ENCODE measurements around the gene RAPGEF4. TPM values are rescaled to one million over a fixed set of nuclear protein-coding genes. Genes with fewer than 3 reads are reported as not detected.

RAPGEF4 gene
- total and polyA plus RNA-seq, 11 donors: 1.3 to 21.2 (median 10.5) TPM

DNA sequence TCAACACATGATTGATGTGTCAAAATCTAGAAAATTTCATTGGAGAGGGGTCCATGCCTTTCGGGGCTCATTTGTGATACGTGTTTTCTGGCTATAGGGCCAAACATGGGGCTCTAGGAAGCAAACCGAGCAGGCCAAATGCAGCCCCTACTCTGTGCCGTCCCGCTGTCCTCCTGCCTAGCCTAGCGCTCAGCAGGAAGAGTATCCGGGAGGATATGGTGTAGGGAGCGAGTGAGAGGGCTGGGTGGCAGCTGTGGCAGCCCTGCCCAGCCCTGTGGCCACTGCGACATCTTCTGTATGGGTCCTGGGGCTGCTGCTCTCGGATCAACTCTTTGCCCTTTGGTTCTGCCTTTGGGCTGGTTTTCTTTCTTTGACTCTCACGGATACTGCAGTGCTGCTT is 219.9 kb downstream of the RAPGEF4 start:
- no peaks in the 10 kb centered on the region for H3K27me3 ChIP-seq
- no peak overlapping the region for H3K4me3 ChIP-seq
- H3K36me3 ChIP-seq: no peaks in the 10 kb centered on the region
- intact Hi-C loops (cut with DNase I): no loop called here
- H3K9me3 ChIP-seq: no peaks in the 10 kb centered on the region
- no peaks in the 10 kb centered on the region for H3K4me1 ChIP-seq
- no peak overlapping the region for H3K27ac ChIP-seq
- 84 to 87% (median 85%) methylated on average over 11 of the region's 11 CpGs for WGBS, 4 donors
- ATAC-seq: no peak
- TF ChIP-seq CTCF (IDR thresholded peaks at IDR 0.05) (no peak), POLR2A (IDR thresholded peaks at IDR 0.05) (no peak)
- no peak for DNase-seq

GRCh38 chr2:172957734-172958133 is 222.1 kb downstream of the RAPGEF4 start:
- no peaks in the 10 kb centered on the region for H3K27me3 ChIP-seq
- peaks cover 0 to 7% (median 0%) of the 10 kb centered on the region in 12 donors for H3K4me1 ChIP-seq
- DNase-seq (no peak), ATAC-seq (no peak)
- no peaks in the 10 kb centered on the region for H3K36me3 ChIP-seq
- no peaks in the 10 kb centered on the region for H3K9me3 ChIP-seq
- intact Hi-C loops (cut with DNase I): no loop called here
- H3K4me3 ChIP-seq: no peak overlapping the region
- TF ChIP-seq POLR2A (IDR thresholded peaks at IDR 0.05): no peak
- no peak for TF ChIP-seq CTCF (IDR thresholded peaks at IDR 0.05)
- no peak overlapping the region for H3K27ac ChIP-seq

DNA sequence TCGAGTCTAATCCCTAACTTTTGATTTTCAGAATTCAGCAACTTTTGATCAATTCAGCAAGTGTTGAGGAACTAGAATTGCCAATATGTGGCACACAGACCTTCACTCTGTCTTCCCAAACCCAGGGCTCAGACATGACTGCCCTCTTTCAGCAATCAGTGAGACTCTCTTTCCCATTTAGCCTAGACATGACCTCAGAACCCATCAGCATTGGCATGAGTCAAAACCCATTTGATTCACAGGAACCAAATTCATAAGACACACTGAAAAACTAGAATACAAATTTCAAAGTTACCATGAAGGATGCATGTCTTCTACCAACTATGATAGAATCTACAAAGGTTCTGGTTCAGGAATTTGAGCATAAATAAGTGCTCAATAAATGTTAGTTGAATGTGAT is 226.4 kb downstream of the RAPGEF4 start:
- ATAC-seq (no peak), DNase-seq (no peak)
- H3K27me3 ChIP-seq: no peaks in the 10 kb centered on the region
- H3K36me3 ChIP-seq: no peaks in the 10 kb centered on the region
- H3K4me3 ChIP-seq: no peak overlapping the region
- no peak for TF ChIP-seq CTCF (IDR thresholded peaks at IDR 0.05)
- no peak for TF ChIP-seq POLR2A (IDR thresholded peaks at IDR 0.05)
- WGBS, 4 donors: 92 to 100% (median 96%) methylated on average over 1 of the region's 1 CpG
- peaks cover 0 to 17% (median 5%) of the 10 kb centered on the region in 12 donors for H3K4me1 ChIP-seq
- intact Hi-C loops (cut with DNase I): no loop called here
- H3K9me3 ChIP-seq: no peaks in the 10 kb centered on the region
- peak overlapping the region in 1 of 12 donors; percentile 5 for H3K27ac ChIP-seq

GRCh38 chr2:172962824-172963223 is 227.2 kb downstream of the RAPGEF4 start:
- no peak for DNase-seq
- ATAC-seq: no peak
- H3K27ac ChIP-seq: peak overlapping the region in 1 of 12 donors; percentile 5
- WGBS, 4 donors: 67 to 82% (median 73%) methylated on average over 2 of the region's 2 CpGs
- no peaks in the 10 kb centered on the region for H3K27me3 ChIP-seq
- intact Hi-C loops (cut with DNase I): no loop called here
- no peak for TF ChIP-seq POLR2A (IDR thresholded peaks at IDR 0.05)
- TF ChIP-seq CTCF (IDR thresholded peaks at IDR 0.05): no peak
- no peaks in the 10 kb centered on the region for H3K36me3 ChIP-seq
- peaks cover 0 to 24% (median 13%) of the 10 kb centered on the region in 12 donors for H3K4me1 ChIP-seq
- no peaks in the 10 kb centered on the region for H3K9me3 ChIP-seq
- H3K4me3 ChIP-seq: no peak overlapping the region
